Activated CD8-positive, alpha-beta memory T cell treated with anti-CD3 and anti-CD28 coated beads for 1 hour (primary cell): ENCODE results near the gene NRAP.

ENCODE experiments used
- DNase-seq, 2 donors: peaks; one replicate each; pipeline ENCODE4 v3.0.0-alpha.2; 2020; ENCODE audit warnings: low read depth in 1 of 2; ENCODE audit errors: extremely low read depth in 1 of 2

NRAP gene

DNA sequence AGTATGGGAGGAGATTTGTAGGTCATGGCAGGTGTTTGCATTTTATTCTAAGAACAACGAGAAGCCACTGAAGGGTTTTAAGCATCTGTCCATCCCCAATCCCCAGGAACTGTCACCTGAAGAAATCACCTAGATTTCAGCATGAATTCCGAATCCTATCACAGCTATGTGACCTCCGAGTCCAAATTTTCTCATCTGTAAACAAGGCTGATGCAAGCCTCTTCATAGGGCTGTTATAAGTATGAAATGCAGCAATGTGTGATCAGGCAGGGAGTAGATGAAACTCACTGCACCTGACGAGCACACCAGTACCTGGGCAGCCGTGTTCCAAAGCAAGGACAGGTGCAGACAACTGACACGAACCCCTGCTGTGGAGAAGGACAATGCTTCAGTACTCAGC is 97.0 kb downstream of the NRAP start:
- no peak for DNase-seq

DNA sequence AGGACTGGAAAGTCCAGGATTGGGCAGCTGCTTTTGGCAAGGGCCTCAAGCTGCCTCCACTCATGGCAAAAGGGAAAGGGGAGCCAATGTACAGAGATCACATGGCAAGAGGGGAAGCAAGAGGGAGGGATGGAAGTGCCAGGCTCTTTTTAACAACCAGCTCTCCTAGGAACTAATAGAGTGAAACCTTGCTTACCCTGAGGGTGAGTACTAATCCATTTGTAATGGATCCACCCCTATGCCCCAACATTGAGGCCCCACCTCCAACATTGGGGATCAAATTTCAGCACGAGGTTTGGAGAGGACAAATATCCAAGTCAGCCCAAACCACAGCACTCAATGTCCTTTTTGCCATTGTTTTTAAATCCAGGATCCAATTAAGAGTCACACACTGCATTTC is 98.5 kb downstream of the NRAP start:
- no peak for DNase-seq

DNA sequence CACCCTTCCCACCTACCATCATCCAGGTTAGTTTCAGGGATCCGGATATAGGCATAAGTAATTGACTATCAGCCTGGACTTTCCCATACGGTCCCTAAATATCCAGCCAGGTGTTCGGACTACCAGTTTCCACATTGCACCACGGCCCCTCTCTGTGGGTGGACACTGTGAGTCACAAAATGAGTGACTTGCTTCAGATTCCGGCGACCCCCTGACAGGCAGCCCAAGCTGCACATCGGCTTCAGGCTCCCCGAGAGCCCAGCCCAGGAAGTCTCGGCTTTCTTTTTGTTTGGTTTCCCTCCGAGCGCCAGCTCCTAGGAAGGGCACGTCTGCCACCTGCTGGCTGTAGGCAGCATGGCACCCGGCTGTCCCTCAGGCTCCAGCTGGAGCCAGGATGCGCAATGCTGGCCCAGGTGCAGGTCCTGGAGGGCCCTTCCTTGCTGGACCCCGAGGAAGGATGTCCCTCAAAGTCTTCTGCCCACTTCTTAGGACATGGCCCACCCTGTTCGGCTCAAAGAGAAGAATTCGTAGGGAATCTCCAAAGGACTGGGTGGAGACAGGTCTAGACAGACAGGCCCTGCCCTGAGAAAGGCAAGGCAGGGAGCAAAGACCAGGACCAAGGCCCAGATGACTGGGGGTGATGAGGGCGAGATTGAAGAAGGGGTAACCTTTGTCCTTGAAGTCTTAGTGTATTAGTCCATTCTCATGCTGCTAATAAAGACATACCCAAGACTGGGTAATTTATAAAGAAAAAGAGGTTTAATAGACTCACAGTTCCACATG is 100.3 kb downstream of the NRAP start:
- DNase-seq: peak in 1 of 2 donors; percentile 44

DNA sequence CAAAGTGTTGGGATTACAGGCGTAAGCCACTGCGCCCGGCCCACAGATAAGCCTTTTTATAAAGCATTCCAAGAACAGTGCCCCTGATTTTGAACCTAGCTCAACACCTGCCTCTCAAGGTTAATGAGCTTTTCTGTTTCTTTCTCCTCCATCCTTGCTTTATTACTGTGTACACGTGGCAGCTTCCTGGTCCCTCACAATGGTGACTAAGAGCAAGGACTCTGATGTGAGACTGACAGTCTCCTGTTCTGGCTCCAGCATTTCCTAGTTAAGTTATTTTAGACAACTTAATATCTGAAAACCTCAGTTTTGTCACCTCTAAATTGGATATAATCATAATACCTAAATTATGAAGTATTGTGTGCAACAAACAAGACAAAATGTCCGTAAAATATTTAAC is 101.1 kb downstream of the NRAP start:
- no peak for DNase-seq

DNA sequence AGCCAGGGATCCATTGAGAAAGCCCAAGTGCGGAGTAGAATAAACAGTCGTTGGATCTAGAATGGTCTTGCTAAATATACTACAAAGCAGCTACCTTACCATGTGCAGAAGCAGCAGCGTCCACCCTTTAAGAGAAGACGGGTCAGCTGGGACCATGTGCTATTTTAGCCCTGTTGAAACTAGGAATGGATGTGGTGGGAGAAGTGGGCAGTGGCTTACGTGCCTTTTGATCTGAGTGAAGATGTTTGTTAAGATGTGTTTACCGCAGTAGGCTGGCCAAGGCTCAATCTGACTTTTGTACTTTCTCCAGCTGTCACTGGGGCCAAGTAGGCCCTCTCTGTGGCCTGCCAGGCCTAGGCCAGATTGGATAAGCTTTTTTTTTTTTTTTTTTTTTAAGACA is 101.8 kb downstream of the NRAP start:
- DNase-seq: no peak

DNA sequence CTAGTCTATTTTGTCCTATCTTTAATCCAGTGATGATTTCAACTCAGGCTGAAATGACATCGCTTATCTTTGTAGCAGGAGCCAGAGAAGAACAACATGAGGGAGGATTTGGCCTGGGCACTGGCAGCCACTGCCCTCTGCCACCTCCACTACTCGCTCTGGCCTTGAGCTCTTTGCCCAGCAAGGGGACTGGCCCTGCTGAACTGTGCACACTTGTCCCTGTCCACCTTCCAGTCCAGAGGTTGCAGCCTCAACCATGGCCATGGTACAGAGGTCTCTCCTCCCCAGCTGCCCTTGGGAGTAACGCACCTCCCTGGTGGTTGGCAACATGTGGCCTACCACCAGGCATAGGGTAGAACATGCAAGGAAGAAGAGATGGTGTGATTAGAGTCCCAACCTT is 102.6 kb downstream of the NRAP start:
- no peak for DNase-seq

DNA sequence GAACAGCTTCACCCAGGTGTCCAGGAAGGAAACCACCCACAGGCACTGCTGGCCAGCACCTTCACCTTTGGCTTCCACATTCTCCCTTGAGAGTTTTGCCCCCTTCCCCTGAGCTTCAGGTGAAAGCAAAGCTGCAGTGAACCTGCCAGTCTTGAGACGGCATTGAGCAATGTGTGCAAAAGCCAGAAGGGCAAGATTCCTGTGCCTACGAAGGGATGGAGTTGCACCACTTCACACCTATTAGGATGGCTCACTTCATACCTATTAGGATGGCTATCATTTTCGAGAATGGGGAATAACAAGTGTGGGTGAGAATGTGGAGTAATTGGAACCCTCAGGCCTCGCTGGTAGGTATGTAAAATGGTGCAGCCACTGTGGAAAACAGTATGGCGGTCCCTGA is 103.8 kb downstream of the NRAP start:
- no peak for DNase-seq

DNA sequence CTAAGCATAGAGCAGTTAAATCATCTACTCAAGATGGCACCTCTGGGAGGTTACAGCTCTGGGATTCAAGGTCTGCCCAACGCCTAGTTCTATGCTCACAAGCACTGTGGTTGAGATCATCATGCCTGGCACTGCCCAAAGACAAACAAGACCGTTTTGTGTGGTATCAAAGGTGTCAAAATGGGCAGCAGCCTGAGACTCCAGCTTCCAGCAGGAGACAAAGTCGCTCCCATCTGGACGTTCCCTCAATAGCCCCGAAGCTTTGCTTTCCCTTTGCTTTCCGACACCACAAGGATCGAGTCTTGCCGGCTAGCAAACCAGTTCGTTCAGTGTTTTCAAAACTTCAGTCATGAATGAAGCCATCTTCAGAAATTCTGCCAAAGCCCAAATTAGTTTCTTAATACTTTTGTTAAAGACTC is 105.9 kb downstream of the NRAP start:
- no peak for DNase-seq

DNA sequence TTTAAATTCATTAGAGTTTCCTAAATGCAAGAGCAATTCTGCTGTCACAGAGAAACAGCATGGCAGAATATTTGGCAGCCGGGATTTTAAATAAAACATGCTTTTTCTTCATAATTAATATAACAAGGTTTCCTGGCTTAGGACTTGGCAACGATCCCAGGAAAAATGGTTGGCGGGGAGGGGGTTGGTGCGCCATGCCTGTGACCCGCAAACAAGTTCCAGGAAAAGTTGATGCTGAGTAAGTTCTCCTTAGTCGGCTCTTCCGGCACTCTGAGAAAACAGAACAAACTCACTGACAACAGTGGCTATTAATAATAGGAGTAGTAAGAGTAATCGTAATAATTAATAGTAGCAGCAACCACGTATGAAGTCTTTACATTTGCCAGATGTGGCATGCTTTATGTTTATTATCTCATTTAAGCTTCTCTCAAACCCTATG is 106.4 kb downstream of the NRAP start:
- DNase-seq: no peak

DNA sequence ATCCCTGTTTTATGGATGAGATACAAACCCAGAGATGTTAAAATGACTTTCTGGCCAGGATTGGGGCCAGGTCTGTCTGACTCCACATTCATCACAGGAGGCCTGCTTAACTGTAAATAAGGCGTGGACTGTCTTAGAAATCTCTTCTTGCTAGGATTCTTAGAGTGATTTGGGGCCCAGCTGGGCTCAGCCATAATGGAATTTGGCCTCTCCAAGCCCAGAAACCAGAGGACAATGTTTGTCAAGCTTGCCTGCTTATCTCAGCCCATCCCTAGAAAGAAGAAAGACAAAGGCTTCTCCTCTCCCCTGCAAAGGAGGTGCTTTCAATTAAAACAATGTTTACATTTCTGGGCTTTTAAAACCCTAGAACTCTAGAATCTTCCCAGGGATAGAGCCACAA is 108.1 kb downstream of the NRAP start:
- no peak for DNase-seq

DNA sequence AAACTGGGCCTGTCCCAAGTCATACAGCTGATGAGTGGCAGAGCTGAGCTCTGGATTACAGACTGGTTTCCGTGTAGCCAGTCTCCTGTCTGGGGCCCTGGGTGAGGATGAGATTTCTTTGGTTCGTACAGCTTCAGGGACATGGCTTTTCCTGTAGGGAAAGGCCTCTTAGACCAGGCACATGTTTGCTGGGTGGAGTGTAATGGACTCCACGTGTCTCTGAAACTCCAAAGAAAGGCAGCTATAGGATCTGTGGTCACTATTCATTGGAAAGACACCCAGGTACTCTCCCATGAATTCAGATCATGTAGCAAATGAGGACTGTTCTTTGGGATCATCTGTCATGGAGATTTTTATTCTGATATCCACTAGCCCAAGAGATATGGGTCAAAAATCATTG is 108.6 kb downstream of the NRAP start:
- no peak for DNase-seq

DNA sequence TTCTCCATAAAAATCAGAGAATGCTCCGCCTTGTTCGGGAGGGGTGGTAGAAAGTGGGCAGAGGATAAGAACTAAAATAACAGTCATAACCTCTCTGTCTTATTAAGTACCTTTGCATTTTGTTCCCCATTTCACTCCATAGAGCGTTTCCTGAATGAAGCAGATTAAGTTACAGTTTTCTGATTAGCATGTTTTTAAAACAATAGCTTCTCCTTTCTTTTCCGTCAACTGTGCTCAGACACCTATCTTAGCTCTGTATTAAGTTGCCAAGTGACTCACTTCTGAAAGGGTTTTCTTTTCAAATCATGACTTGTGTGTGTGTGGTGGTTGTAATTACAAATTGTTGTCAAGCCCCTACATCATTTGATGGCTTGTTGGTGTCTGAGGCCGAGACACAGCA is 109.6 kb downstream of the NRAP start:
- no peak for DNase-seq

DNA sequence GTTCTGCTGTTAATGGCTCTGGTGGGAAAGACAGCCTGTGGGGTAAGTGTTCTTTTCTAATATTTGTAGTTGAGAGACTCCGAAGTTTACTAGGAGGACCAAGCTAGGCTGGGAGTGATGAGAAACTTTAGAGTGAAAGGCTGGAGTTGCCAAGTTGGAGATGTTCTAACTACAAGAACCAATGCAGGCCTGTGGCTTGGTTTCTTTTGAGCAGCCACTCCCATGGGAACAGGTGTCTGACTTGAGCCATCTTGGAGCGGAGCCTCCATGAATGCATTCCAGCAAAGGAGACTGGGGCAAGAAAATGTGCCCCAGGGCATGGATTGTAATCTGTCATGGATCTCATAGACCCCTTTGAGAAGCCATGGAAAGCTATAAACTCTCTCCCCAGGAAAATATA is 110.7 kb downstream of the NRAP start:
- no peak for DNase-seq

DNA sequence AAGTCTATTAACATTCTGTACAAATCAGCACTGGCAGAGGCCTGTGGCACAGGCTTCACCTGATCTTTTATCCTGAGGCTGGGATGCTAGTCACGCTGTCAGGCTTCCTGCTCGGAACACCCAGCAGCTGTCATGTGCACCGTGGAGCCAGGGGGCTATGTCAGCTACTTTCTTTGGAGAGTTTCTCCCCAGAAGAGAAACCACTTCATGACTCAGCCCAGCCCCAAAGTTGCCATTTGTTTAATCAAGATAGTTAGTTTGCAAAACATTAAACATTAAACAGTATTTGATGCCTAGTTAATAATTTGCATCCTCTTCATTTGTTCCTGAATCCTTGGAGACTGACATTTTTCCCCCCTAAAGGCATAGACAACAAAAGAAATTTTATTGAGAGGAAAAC is 111.1 kb downstream of the NRAP start, which contains the start of gene HABP2:
HABP2 (plus strand) TSS at position 353 of the 400 bp plus-strand sequence. CDS start 69 bp downstream, outside the sequence.
- DNase-seq: no peak

DNA sequence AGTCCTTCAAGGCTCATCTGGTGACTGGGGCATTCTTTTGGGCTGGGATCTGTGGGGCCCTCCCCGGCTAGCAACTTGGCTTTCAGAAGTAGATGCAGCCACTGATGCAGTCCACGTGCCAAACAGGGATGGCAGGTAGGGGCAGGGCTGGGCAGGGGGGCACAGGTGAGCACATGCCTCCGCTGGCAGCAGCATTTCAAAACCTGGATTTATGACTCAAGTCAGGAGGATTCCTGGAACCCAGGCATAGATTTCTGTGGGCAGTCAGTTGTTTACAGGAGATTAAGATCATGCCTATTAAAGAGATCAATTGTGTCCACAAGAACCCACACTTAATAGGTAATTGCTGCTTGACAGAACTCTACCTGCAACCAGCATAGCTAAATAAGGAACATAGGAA is 111.8 kb downstream of the NRAP start:
- no peak for DNase-seq

DNA sequence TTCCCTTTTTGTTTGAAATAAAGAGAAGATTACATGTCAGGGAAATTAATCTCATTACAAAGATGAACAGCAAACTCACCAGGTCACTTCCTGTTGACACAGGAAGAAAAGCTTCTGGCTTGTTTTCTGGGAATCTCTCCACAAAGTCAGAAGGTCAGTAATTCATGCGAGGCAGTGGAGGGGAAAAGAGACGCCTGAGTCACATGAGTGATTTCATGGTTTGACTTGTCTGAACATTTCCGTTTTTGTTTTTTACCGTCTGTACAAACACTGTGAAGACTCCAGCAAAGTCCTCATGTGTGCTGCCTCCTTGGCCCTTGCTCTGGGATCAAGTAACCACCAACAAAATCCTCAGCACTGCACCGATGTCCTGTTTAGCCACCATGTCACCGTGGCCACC is 113.5 kb downstream of the NRAP start:
- DNase-seq: no peak

DNA sequence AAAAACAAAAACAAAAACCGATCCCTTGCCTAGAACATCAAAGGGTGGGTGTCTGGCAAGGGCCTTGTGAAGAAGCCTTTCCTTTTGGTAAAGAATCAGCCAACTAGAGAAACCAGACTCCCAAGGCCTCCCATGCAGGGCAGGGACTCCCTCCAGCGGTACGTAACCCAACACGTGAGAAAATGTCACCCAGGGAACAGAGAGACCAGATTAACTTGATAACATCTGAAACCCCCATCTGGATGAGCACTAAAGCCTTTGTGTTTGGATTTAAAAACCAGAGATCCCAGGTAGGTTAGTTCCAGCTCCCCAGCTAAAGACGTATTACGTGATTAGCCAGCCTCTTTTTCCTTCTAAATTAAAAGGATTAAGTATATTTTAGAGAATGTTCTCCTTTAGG is 114.0 kb downstream of the NRAP start:
- DNase-seq: no peak

DNA sequence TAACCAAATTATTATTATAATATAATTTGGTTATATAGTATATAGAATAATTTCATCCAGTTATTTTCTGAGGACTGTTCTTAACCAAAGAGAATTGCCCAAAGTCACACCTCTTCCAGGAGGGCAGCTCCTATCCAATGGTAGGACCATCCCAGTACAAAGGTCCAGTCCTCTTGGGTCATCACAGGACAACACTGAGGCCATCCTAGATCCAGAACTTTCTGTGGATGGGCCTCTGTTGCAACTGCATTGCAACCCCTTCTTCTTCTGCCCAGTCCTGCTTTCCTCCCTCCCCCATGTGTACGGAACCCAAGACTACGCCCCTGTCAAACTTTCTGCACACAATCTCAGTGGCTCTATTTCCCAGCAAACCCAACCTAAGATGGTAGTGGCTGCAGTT is 116.4 kb downstream of the NRAP start:
- DNase-seq: no peak

DNA sequence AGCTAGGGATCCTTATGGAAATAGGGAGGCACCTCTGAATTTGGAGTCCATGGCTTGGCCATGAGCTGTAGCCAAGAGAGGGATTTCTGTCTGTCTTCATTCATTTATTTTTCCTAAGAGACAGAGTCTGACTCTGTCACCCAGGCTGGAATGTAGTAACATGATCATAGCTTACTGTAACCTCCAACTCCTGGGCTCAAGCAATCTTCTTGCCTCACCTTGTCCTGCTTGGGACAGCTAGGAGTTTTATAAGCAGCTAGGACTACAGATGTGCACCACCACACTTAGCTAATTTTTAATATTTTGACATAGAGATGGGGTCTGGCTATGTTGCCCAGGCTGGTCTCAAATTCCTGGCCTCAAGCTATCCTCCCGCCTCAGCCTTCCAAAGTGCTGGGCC is 119.4 kb downstream of the NRAP start:
- DNase-seq: no peak

DNA sequence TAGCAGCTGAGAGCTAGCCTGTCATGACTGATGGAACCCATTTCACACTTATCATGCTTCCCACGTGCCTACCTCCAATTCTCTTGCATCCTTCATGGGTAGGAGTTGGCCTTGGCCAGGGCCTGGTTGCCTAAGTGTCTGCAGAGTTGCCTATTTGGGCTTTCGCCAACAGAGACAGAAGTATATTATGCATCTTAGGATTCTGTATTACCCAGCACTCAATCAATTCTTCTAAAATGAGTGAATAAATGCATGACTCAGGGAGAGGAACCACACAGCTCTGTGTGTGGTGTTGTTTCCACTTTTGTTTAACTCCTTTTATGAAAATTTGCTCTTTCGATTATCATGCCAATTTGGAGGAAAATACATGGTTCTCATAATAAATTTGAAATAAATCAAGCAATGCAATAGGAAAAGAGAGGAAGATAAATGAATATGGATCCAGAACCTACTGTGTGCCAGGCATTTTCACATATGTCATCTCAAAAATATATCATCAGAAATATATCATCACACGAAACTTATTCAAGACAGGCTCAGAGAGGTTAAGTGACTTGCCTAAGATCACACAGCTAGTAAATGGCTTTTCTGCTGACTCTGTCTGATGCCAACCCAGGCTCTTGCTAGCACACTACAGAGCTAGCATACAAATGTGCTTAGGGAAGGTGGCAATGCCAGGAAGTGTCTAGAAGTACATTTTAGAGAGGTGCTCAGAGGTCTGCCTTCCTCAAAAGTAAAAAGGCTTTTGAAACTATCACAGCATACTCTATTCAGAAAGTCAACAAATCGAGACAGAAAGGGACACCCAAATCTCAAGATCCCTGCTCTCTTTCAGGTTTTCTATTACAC is 120.5 kb downstream of the NRAP start:
- no peak for DNase-seq

DNA sequence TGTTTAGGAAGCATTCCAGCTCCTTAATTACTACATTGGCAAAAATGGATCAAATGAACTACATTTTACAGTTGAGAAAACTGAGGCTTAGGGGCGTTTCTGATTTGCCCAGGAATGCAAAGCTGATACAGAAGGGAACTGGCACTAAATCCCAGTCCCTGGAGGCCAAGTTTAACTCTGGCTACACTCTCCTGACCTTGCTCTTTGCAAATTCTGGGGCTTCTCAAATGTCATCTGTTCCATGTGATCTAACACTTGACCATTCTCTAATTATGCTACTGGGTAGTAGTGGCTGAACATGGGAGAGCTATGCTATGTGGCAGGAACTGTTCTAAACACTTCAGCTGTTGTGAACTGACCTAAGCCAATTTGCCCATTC is 122.3 kb downstream of the NRAP start:
- no peak for DNase-seq

DNA sequence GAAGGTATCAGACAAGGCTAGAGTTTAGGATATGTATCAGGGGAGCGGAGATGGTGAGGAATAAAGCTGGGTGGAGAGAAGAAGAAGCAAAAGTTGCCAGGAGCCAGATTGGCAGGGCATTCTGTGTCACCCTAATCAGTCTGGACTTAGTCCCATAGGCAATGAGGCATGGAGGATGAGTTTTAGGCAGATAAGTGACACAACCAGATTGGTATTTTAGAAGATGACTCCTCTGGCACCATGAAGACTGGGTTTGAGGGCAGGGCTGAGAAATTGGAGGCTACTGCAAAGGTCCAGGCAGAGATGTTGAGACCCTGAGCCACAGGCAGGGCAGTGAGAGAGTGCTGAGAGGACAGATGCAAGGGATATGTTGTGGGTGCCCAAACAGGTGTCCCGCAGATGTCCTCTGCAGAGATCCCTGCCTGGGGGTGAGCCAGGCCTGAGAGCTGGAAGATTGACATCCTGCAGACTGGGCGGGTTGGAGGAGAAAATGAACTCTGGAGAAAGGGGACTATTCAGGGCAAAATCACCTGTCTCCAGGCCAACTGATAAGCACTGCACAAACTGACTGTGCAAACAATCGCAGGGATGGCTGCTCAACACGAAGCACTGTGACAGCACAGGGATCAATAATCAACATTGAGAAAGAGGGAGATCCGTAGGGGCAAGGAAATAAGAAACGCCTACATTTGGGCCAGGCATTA is 122.8 kb downstream of the NRAP start:
- no peak for DNase-seq
